GM23338 (cell line): ENCODE data around the gene TRHDE. TPM values are rescaled to one million over a fixed set of nuclear protein-coding genes. Genes with fewer than 3 reads are reported as not detected.

Experiments
- ATAC-seq: fragments of 200-7000 bp; cut with Tn5 transposase; 3 replicates; pipeline ENCODE4 v1.9.1; 2020
- DNase-seq: peaks from one replicate; pipeline ENCODE4 v3.0.0-alpha.2; 2015; ENCODE audit warnings: low spot score
- H2AFZ ChIP-seq: fragments of 200-600 bp; sonication (generic); 2 replicates; pipeline ENCODE4 v1.8.0; 2016; ENCODE audit warnings: antibody characterized with exemption, mild to moderate bottlenecking, moderate library complexity
- H3F3A ChIP-seq: fragments of 200-600 bp; sonication (generic); replicated peaks from 2 replicates; pipeline ENCODE4 v1.8.0; 2017; ENCODE audit warnings: antibody characterized with exemption, mixed run types, low read depth
- H3K27ac ChIP-seq: fragments of 200-600 bp; sonication (generic); 2 replicates; pipeline ENCODE4 v1.6.1; 2016; ENCODE audit warnings: low read depth
- H3K27me3 ChIP-seq: fragments of 200-600 bp; sonication (generic); 2 replicates; pipeline ENCODE4 v1.8.0; 2016; ENCODE audit warnings: mild to moderate bottlenecking, mixed run types, moderate library complexity; ENCODE audit not compliant: insufficient read depth
- H3K36me3 ChIP-seq: fragments of 200-600 bp; sonication (generic); 2 replicates; pipeline ENCODE4 v1.8.0; 2016; ENCODE audit warnings: mild to moderate bottlenecking; ENCODE audit not compliant: insufficient read depth
- H3K4me1 ChIP-seq: fragments of 200-600 bp; sonication (generic); 2 replicates; pipeline ENCODE4 v1.8.0; 2016; ENCODE audit warnings: mild to moderate bottlenecking, moderate library complexity; ENCODE audit not compliant: insufficient read depth
- H3K4me2 ChIP-seq: fragments of 200-600 bp; sonication (generic); 2 replicates; pipeline ENCODE4 v1.7.1; 2017; ENCODE audit warnings: mixed run types
- H3K4me3 ChIP-seq: fragments of 200-600 bp; sonication (generic); 2 replicates; pipeline ENCODE4 v1.6.1; 2016; ENCODE audit warnings: mixed run types
- H3K79me2 ChIP-seq: fragments of 200-600 bp; sonication (generic); replicated peaks from 2 replicates; pipeline ENCODE4 v1.8.0; 2017; ENCODE audit warnings: mild to moderate bottlenecking; ENCODE audit not compliant: insufficient read depth
- H3K9me2 ChIP-seq: fragments of 200-600 bp; sonication (generic); 2 replicates; pipeline ENCODE4 v1.8.0; 2017; ENCODE audit not compliant: insufficient read depth
- H4K20me1 ChIP-seq: fragments of 200-600 bp; sonication (generic); replicated peaks from 2 replicates; pipeline ENCODE4 v1.8.0; 2017; ENCODE audit warnings: mild to moderate bottlenecking; ENCODE audit not compliant: insufficient read depth
- H3K27ac Mint-ChIP-seq: 2 replicates; pipeline ENCODE4 v1.8.0; 2020; ENCODE audit warnings: inconsistent platforms, mild to moderate bottlenecking, moderate library complexity, mixed read lengths
- H3K27me3 Mint-ChIP-seq: 3 replicates; pipeline ENCODE4 v1.8.0; 2022; ENCODE audit warnings: low read depth, mild to moderate bottlenecking, moderate library complexity, mixed read lengths, inconsistent platforms; ENCODE audit not compliant: insufficient read depth, poor library complexity
- H3K36me3 Mint-ChIP-seq: 3 replicates; pipeline ENCODE4 v1.8.0; 2021; ENCODE audit warnings: low read depth, mild to moderate bottlenecking, inconsistent platforms, moderate library complexity, mixed read lengths
- H3K4me1 Mint-ChIP-seq: 3 replicates; pipeline ENCODE4 v1.8.0; 2020; ENCODE audit warnings: mild to moderate bottlenecking, inconsistent platforms, mixed read lengths
- H3K4me3 Mint-ChIP-seq: 3 replicates; pipeline ENCODE4 v1.8.0; 2021; ENCODE audit warnings: moderate library complexity, mild to moderate bottlenecking, inconsistent platforms, mixed read lengths
- H3K9me3 Mint-ChIP-seq: 3 replicates; pipeline ENCODE4 v1.8.0; 2020; ENCODE audit warnings: moderate library complexity, mild to moderate bottlenecking, inconsistent platforms, mixed read lengths
- ETS1 ChIP-seq: IDR thresholded peaks from 2 replicates; pipeline ENCODE4 v1.6.1; 2016; ENCODE audit warnings: antibody characterized with exemption
- EZH2phosphoT487 ChIP-seq: fragments of 200-600 bp; sonication (generic); IDR thresholded peaks from one replicate; pipeline ENCODE4 v1.8.1; 2018; ENCODE audit warnings: antibody characterized with exemption; ENCODE audit not compliant: unreplicated experiment
- JUNB ChIP-seq: IDR thresholded peaks from one replicate; pipeline ENCODE4 v1.6.1; 2016; ENCODE audit warnings: antibody characterized with exemption; ENCODE audit not compliant: unreplicated experiment
- NANOG ChIP-seq: IDR thresholded peaks from 2 replicates; pipeline ENCODE4 v1.6.1; 2016; ENCODE audit warnings: antibody characterized with exemption, borderline replicate concordance
- POLR2AphosphoS5 ChIP-seq: IDR thresholded peaks from 2 replicates; pipeline ENCODE4 v1.6.1; 2016; ENCODE audit warnings: antibody characterized with exemption, low read depth
- STAT1 ChIP-seq: IDR thresholded peaks from one replicate; pipeline ENCODE4 v1.6.1; 2016; ENCODE audit warnings: antibody characterized with exemption; ENCODE audit not compliant: unreplicated experiment
- ZNF331 ChIP-seq: fragments of 250-450 bp; sonication (Bioruptor Pico); IDR thresholded peaks from 2 replicates; pipeline ENCODE4 v1.5.0; 2020; ENCODE audit warnings: low read depth, mild to moderate bottlenecking, moderate library complexity
- ZNF462 ChIP-seq: fragments of 250-450 bp; sonication (Bioruptor Pico); IDR thresholded peaks from 2 replicates; pipeline ENCODE4 v1.5.0; 2020; ENCODE audit warnings: mild to moderate bottlenecking, moderate library complexity
- polyA plus RNA-seq: library from polyadenylated mRNA; unstranded; fragments of >200 nt; fragmentation: Nextera tagmentation; extraction: Ambion mirVana; gene quantifications from 2 replicates; pipeline ENCODE4 v1.2.1, GENCODE V29; 2016
- total RNA-seq: library from RNA; depleted of rRNA; stranded (reverse); fragments of >200 nt; shearing (Covaris generic); gene quantifications from 2 replicates; pipeline ENCODE4 v1.2.3, GENCODE V29; 2014

Gene TRHDE
- total and polyA plus RNA-seq, 2 experiments from 2014 or later = 1.3 to 7.7 TPM

DNA sequence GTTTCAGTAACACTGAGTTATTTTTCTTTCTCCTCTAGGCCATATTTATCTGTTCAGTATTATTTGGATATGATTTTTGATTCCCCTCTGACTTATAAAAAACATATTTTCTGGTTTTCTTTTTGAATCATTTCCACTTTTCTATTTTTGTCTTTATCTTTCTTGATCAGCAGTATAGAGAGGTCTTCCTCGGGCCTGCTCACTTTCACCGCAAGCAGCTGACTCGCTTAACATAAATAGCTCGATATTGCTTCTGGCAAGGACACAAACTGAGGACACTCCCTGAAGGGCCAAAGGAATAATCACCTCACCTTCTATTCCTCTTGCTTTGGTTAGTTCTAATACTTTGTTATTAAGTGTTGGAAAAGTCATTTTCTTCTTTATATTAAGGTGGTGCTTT, 25.8 kb upstream of the TRHDE start:
- peaks cover 1% of the 10 kb centered on the region for H3K27me3 Mint-ChIP-seq
- ATAC-seq = no peak
- H3K4me1 ChIP-seq = 0 out of 2 replicates have a peak, but pooled peaks cover 6% of the 10 kb centered on the region
- no peaks in the 10 kb centered on the region for H3K9me3 Mint-ChIP-seq
- H3K4me2 ChIP-seq = no peak overlapping the region
- TF ChIP-seq JUNB (no peak), ZNF462 (CRISPR knock-in tag) (no peak), EZH2phosphoT487 (no peak), POLR2AphosphoS5 (no peak), NANOG (no peak), STAT1 (no peak), ETS1 (no peak), ZNF331 (CRISPR knock-in tag) (no peak)
- no peaks in the 10 kb centered on the region for H3K27me3 ChIP-seq
- DNase-seq = no peak
- H3K36me3 ChIP-seq = no peaks in the 10 kb centered on the region
- no peak overlapping the region for H3K27ac ChIP-seq
- no peaks in the 10 kb centered on the region for H3K36me3 Mint-ChIP-seq
- no peak overlapping the region for H3K4me3 Mint-ChIP-seq
- H4K20me1 ChIP-seq = no peaks in the 10 kb centered on the region
- no peaks in the 10 kb centered on the region for H3K79me2 ChIP-seq
- H3K4me3 ChIP-seq = no peak overlapping the region
- no peak overlapping the region for H2AFZ ChIP-seq
- peaks cover 2% of the 10 kb centered on the region; the same call in 2 of the 3 replicates for H3K4me1 Mint-ChIP-seq
- peaks cover 3% of the 10 kb centered on the region; the same call in 1 of the 2 replicates for H3K9me2 ChIP-seq
- no peaks in the 10 kb centered on the region for H3F3A ChIP-seq
- no peak overlapping the region for H3K27ac Mint-ChIP-seq
